Endothelial cell of coronary artery (primary cell): Measurements from ENCODE around the gene TTBK1. TPM values are rescaled to one million over a fixed set of nuclear protein-coding genes. Genes with fewer than 3 reads are reported as not detected.

ENCODE experiments used
- total RNA-seq: library from RNA; depleted of rRNA; stranded (reverse); fragments of >200 nt; gene quantifications from 2 replicates; pipeline ENCODE4 v1.2.3, GENCODE V29; 2014

TTBK1 gene
- total RNA-seq, result under 0.01 and 0.09 TPM in 2 replicates

DNA sequence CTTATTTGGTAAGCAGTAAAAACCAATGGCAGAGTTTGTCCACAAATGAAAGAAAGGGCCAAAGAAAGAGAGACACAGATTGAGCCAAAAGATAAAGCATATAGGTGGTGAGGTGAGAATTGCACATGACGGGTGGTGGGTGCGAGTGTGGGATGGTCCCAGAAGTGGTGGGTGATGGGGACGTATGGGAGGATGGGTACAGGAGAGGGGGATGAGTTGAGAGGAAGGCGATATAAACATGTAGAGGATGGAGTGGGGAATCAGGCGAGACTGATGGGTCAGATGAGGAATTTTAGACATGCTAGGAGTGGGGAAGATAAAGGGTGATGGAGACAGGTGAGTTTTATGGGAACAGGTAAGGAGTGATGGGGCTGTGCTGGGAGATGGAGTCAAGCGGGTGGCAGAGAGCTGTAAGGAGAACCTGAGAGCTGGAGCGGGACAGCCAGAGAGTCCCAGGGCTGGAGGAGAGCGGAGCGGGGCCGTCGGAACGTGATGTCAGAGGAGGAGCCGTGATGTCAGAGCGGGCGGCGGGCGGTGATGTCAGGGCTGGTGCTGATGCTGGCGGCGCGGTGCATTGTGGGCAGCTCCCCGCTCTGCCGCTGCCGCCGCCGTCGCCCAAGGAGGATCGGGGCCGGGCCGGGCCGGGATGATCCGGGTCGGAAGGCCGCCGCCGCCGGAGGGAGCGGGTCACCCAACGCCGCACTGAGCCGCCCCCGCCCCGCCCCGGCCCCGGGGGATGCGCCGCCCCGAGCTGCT lies at the start of gene TTBK1:
TTBK1 (plus strand) TSS at position 574 of the 756 bp plus-strand sequence. CDS start 3,180 bp downstream, outside the sequence.

DNA sequence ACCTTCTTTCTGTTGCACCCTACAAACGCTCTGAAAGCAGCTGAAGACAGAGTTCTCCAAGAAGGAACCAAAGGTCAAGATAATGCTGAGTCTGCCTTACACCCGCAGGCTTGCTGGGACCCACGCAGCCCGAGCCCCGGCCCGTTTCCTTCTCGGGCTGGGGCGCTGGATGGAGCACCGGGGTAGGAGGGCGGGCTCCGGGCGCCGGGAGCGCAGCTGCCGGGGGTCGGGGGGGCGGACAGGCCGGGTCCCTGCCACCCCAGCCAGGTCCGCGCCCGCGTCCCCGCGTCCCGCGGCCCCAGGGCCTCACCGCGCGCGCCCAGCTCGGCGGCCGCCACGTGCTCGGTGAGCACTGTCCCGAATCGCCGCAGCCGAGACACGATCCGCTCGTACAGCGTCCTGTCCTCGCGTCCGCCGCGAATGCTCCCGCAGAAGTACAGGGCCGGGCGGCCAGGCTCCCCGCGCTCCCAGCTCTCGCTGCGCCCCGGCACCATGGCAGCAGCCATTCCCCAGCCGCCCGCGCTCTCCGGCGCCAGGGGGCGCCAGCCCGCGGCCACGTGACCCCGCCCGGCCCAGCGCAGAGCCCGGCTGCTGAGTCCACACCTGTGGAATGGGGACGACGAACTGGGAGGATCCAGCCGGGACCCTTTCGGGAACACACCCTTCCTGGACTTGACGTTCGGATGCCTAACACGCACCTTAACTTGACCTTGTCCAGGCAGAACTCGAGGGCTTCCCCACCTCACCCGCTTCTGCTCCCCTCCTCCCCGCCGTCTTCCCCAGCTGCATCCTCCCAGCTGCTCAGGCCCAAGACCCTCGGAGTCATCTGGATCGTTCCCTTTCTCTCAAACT lies 14.1 kb upstream of the TTBK1 start, which contains the start of gene DNPH1:
DNPH1 (minus strand) TSS at position 531 of the 852 bp plus-strand sequence; CDS start at position 506, 25 bp downstream.

DNA sequence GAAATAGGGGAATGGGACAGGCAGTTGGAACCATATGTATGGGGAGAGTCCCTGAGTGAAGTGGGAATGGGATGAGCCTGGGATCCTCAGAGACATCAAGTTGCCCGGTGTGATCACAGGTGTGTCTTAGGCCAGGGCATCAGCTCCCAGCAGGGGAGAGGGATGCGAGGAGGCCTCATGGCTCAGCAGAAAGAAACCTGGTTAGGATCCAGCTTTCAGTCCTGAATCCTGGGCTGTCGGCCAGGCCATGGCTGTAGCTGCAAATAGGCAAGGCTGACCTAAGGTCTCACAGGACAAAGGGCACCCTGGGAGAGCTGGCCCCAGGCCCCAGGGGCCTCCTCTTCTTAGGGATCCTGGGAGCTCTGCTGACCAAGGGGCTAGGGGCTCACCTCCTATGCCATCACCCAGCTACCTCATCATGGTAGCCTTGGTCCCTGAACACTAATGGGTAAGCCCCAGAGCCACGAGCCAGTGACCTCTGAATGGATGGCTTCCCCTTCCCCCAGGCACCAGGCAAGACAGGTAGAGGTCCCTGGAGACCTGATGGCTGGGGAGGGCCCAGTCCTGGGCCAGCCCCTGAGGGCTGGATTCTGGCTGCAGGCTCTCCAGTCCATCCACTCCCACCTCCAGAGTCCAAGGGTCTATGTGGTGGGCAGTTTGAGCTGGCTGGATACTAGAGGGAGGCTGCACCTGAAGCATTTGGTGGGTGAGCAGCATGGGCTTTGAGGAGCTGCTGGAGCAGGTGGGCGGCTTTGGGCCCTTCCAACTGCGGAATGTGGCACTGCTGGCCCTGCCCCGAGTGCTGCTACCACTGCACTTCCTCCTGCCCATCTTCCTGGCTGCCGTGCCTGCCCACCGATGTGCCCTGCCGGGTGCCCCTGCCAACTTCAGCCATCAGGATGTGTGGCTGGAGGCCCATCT lies 54.6 kb downstream of the TTBK1 start, which contains the start of gene SLC22A7:
SLC22A7 (plus strand) TSS at position 617 of the 921 bp plus-strand sequence; CDS start at position 716, 99 bp downstream.

DNA sequence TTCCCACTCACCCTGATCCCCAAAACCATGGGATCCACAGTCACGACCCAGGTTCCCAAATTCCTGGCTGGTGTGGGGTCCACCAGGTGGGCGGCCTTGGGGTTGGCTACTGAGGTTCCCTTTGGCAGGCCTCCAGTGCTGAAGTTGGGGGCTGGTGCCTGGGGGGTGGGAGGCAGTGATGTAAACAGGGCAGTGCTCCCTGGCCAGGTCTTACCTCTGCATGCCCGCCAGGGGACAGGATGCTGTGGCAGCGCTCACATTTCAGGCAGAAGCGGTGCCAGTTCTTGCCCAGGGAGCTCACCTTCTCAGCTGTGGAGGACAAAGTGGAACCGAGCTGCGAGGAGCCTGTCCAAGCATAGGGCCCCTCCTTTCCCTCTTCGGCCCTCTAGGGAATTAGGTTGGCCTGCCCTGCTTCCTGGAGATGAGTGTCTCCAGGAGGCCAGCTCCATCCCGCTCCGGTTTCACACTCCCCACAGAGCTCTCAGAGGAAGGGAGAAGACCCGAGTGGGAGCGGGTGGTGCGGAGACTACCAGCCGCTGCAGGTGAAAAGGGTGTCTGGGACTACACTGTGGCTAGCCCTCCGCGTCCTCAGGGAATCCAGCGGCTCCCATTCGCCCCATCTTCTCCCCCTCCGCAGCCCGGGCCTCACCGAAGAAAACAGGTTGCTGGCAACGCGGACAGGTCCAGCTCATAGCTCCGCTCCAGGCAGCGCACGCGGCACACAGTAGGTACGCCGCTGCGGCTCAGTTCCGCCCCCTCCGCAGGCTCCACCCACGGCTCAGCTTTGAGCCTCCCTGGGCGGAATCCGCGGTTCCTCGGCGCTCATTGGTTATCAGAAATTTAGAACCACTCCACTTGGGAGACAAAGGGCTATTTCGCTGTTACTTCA lies 65.1 kb downstream of the TTBK1 start, which contains the start of gene CRIP3:
CRIP3 (minus strand) TSS at position 726 of the 889 bp plus-strand sequence; CDS start at position 692, 34 bp downstream.

Other genes with a start within 250 kb of the TTBK1 start
- gene MEA1, start 229.5 kb upstream of the TTBK1 start, total RNA-seq, result 50.9 and 54.4 TPM in 2 replicates
- 83.8 and 110 TPM in 2 replicates for gene KLHDC3, start 229.2 kb upstream of the TTBK1 start, total RNA-seq
- gene RRP36, start 221.9 kb upstream of the TTBK1 start, total RNA-seq, result 77.2 and 100.0 TPM in 2 replicates
- gene CUL7, start 189.6 kb upstream of the TTBK1 start, total RNA-seq, result 21.1 and 34.3 TPM in 2 replicates
- gene MRPL2, start 184.0 kb upstream of the TTBK1 start, total RNA-seq, result 18.5 and 21.6 TPM in 2 replicates
- gene KLC4, start 183.8 kb upstream of the TTBK1 start, total RNA-seq, result 13.4 and 17.2 TPM in 2 replicates
- gene PTK7, start 167.2 kb upstream of the TTBK1 start, total RNA-seq, result 15.3 and 24.6 TPM in 2 replicates
- 15.7 and 17.7 TPM in 2 replicates for gene SRF, start 72.2 kb upstream of the TTBK1 start, total RNA-seq
- 19.7 and 30.1 TPM in 2 replicates for gene CUL9, start 61.3 kb upstream of the TTBK1 start, total RNA-seq
- gene DNPH1, start 14.0 kb upstream of the TTBK1 start, total RNA-seq, result 32.0 and 54.7 TPM in 2 replicates
- gene SLC22A7, start 54.8 kb downstream of the TTBK1 start, total RNA-seq, result not detected in 2 replicates
- gene CRIP3, start 65.3 kb downstream of the TTBK1 start, total RNA-seq, result not detected in 2 replicates
- gene ZNF318, start 126.2 kb downstream of the TTBK1 start, total RNA-seq, result 4.1 and 5.4 TPM in 2 replicates
- gene ABCC10, start 184.1 kb downstream of the TTBK1 start, total RNA-seq, result 12.7 and 22.5 TPM in 2 replicates
- gene DLK2, start 212.1 kb downstream of the TTBK1 start, total RNA-seq, result 0.09 and 0.28 TPM in 2 replicates
- gene TJAP1, start 234.1 kb downstream of the TTBK1 start, total RNA-seq, result 8.5 and 10.7 TPM in 2 replicates